Measurements from ENCODE around the gene POLE4. TPM values are rescaled to one million over a fixed set of nuclear protein-coding genes. Genes with fewer than 3 reads are reported as not detected.

The POLE4 gene
- 10 to 100 TPM; 64.9 to 68.3 TPM for total RNA-seq
- long read RNA-seq, transcript POLE4-205 (4 exons, 1,248 nt), result major isoform, 21 of 25 reads
- long read RNA-seq, partial matches to known transcripts, result 1 of 25 reads
- long read RNA-seq, other reads (novel, unspliced or antisense), result 2 of 25 reads

DNA sequence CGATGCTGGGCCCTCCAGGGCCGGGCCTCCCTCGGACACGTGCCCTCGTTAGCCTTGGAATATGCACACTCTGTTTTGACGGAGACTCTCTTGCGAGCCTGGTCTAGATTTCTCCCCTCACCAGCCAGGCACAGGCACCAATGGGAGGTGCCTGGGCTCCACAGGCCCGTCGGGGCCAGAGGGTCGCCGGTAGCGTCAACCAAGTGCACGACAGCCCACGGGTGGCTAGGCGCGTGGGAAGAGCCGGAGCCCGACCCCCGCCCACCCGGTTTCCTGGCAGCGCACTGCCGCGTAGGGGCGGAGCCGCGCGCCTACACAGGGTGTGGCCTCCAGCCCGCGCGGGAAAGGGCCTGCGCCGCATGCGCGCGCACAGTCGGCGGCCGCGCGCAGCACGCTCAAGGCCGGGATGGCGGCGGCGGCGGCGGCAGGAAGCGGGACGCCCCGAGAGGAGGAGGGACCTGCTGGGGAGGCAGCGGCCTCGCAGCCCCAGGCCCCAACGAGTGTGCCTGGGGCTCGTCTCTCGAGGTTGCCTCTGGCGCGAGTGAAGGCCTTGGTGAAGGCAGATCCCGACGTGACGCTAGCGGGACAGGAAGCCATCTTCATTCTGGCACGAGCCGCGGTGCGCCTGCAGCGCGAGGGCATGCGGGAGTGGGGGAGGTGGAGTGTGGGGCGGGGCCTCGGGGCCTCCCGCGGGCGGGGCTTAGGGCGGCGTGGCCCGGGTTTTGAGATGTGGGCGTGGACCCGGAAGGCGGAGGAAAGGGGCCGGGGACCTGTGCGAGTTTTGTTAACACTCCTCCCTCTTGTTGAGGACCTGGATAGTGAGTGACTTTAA lies at the start of gene POLE4:
Gene POLE4, plus strand, starts transcription at position 370 of the 832 bp plus-strand sequence. Its CDS starts 37 bp downstream, at position 407.
- intact Hi-C loops (cut with DNase I, micrococcal nuclease), result no loop called here
- peak; percentile 98 for ATAC-seq
- peak; percentile 94 to 96 for DNase-seq

DNA sequence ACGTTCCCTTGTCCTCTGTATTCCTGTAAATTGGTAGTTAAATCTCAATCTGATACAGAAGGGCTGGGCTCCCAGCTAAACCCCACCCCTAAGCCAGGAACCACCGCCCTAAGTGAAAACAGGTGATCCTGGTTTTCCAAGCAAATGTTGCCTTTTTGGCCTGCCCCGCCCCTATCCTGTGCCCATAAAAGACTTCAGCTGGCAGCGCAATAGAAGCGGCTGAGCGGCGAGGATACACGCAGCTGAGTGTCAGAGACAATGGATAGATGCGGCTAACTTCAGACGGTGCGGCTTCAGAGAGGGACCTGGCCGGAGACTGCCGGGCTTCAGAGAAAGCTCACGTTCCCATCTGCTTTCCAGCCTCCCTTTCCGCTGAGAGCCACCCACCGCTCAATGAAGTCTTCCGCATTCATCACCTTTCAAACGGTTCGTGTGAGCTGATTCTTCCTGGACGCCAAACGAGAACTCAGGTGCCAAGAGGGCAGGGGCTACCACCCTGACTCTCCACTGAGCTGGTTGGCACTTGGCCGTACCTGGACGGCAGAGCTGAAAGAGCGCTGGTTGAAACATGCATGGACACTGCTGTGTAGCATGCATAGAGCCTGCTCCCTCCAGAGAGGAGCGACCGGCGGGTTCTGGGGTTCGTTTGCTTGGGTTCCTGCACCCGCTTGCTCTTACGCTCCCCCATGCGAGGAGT lies 49.5 kb upstream of the POLE4 start:
- ATAC-seq (peak; percentile 95), DNase-seq (peak; percentile 74 to 81)
- intact Hi-C loops (cut with DNase I, micrococcal nuclease), result no loop called here

GRCh38 chr2:74910245-74910644 lies 48.2 kb upstream of the POLE4 start:
- DNase-seq, result no peak
- intact Hi-C loops (cut with DNase I, micrococcal nuclease), result no loop called here
- no peak for ATAC-seq

GRCh38 chr2:74911061-74911460 lies 47.4 kb upstream of the POLE4 start:
- no peak for DNase-seq
- intact Hi-C loops (cut with DNase I, micrococcal nuclease), result no loop called here
- no peak for ATAC-seq

DNA sequence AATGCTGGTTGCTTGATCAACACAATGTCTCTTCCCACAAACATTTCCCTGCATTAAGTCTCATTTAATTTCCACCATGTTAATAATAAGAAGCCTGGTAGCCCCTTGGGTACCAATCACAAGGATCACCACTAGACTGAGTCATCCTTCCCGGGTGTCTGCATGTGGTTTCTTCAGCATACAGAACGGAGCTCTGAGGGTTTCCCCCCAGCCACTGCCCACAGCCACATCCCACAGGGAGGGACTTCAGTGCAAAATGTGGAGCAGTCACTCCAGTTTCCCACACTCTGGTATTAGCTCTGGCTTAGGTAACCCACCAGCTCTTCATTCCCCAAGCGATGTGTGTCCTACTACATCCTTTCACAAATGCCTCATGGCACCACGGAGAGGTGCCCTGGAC lies 42.7 kb upstream of the POLE4 start:
- intact Hi-C loops (cut with DNase I, micrococcal nuclease), result loop anchor here in 1 of 2 donors (5.0 kb wide), 1 partner anchor 487 kb away; no protein-coding TSS in a partner anchor
- no peak for DNase-seq

GRCh38 chr2:74916394-74916793 lies 42.0 kb upstream of the POLE4 start:
- DNase-seq (no peak), ATAC-seq (no peak)
- intact Hi-C loops (cut with DNase I, micrococcal nuclease), result loop anchor here in 1 of 2 donors (5.0 kb wide), 1 partner anchor 486 kb away; no protein-coding TSS in a partner anchor

More for the DNA sequence above, 42.7 kb upstream of the POLE4 start:
- no peak for ATAC-seq

DNA sequence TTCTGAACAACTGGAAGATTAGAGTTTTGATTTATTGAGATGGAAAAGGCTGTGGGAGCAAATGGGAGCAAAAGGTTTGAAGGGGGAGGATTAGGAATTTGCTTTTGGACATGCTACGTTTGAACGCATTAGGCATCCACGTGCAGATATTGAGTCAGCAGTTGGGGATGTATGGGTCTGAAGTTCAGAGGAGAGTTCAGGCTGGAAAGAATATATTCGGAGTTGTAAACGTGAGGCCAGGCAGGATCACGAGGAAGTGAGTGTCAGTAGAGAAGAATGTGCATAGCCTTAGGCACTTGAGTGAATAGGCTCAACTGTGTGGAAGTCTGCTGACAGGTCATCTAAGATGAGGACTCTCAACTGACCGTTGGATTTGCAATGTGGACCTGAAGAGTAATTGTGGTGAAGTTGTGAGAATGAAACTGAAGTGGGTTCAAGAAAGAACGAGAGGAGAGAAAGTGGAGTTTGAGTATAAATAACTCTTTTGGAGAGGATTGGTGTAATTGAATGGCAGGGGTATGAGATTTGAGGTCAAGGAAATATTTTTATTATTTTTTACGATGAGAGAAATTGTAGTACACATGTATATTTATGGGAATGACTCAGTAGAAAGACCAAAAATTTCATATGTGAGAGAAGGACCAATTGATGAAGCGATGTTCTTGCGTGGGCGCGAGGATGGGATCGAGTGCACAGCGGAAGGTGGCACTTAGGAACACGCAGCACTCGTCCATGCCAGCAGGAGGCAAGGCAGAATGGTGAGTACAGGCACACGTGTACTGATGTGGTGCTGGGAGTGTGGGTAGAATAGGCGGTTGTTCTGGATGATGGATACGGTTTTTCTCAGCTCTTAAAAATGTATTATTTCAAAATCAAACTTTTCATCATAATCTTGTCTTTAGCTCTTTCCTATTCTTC lies 40.5 kb upstream of the POLE4 start:
- DNase-seq (no peak), ATAC-seq (peak; percentile 60)
- intact Hi-C loops (cut with DNase I, micrococcal nuclease), result loop anchor here in 1 of 2 donors (5.0 kb wide), 1 partner anchor 484 kb away; no protein-coding TSS in a partner anchor

DNA sequence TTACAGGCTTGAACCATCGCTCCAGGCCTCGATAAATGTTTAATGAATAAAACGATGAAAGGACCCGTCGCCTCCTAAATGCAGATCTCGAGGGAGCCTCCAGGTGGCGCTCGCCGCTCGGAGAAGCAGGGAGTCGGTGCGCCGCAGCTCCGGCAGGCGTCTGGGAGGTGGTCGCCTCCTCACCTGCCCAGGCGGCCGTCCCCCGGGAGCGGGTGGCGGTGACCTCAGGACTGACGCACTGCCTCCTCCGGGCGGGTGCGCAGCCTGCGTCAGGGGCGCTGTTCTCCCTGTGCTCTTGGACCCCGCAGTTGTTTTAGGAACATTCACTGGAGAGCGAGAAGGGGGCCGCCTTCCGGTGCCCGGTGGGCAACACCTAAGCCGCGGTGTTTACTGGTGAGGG lies 38.6 kb upstream of the POLE4 start:
- DNase-seq, result peak; percentile 41 to 69
- peak; percentile 74 for ATAC-seq
- intact Hi-C loops (cut with DNase I, micrococcal nuclease), result loop anchor here in 1 of 2 donors (5.0 kb wide), 1 partner anchor 482 kb away; no protein-coding TSS in a partner anchor

- intact Hi-C loops (cut with DNase I, micrococcal nuclease), result no loop called here
- ATAC-seq (no peak), DNase-seq (no peak)
Observed at GRCh38 chr2:74921236-74921736, 37.2 kb upstream of the POLE4 start.

GRCh38 chr2:74922592-74923227 lies 35.7 kb upstream of the POLE4 start:
- DNase-seq (no peak), ATAC-seq (no peak)
- intact Hi-C loops (cut with DNase I, micrococcal nuclease), result no loop called here

GRCh38 chr2:74924463-74925265 lies 33.8 kb upstream of the POLE4 start:
- intact Hi-C loops (cut with DNase I, micrococcal nuclease), result no loop called here
- DNase-seq (no peak), ATAC-seq (peak; percentile 44)

DNA sequence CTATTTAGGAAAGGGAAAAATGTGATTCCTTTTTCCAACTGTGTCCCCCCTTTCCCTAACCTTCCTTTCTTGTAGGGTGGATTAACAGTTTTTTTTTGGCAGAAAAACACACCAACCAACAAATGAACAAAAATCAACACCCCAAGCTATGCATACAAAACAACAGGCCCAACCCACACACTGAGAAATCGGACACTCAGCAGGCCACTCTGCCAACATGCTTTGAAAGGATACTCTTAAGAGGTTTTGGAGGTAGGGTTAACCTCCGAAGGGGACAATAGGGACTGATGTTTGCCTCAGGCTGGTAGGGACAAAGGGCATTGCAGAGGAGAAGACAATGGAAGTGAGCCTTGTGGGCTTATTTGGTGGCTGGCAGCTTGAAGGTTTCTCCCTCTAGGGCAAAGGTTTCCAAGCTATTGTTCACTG lies 33.1 kb upstream of the POLE4 start:
- ATAC-seq (no peak), DNase-seq (no peak)
- intact Hi-C loops (cut with DNase I, micrococcal nuclease), result no loop called here

DNA sequence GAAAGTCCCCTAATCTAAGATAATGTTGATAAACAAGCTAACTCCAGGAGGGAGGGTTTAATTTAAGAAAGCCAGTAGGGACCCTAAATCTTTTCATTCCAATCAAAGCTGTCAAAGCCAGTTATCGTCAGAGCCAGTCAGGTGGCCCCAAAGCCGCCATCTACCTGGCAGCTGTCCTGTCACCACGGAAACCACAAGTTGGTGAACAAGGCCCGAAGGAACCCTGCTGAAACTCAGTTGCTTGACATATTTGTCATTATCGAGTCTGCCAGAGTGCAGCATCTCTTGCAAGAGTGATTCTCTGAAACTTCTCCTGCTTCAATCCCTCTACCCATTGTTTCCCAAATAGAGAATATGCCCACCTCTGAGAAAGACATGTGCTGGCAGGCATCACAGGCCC lies 30.8 kb upstream of the POLE4 start:
- DNase-seq (no peak), ATAC-seq (no peak)
- intact Hi-C loops (cut with DNase I, micrococcal nuclease), result no loop called here

GRCh38 chr2:74930811-74931486 lies 27.5 kb upstream of the POLE4 start:
- intact Hi-C loops (cut with DNase I, micrococcal nuclease), result no loop called here
- ATAC-seq (no peak), DNase-seq (no peak)

- DNase-seq (no peak), ATAC-seq (no peak)
- intact Hi-C loops (cut with DNase I, micrococcal nuclease), result no loop called here
Observed at GRCh38 chr2:74931940-74932339, 26.5 kb upstream of the POLE4 start.

DNA sequence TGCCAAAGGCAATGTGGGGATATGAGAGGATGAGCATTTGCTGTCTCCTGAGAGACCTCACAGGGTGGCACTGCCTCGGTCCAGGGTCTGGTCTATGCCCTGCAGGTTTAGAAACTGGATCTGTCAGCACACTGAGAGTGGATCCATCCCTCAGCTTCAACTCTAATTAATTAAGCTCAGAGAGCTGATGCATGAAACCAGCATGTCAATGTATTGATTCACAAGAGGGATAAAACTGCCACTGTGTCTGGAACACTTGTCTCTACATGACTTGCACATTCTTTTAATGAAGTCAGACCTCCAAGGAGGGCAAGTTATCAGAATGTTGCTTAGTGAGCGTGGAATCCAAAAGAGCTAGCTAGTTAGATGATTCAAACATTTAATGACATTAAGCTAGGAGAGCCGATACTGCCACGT lies 22.5 kb upstream of the POLE4 start:
- ATAC-seq (no peak), DNase-seq (no peak)
- intact Hi-C loops (cut with DNase I, micrococcal nuclease), result no loop called here

All from left colon (tissue), 2 donors.